ENCODE measurements around the gene LGALS1.

The LGALS1 gene

GRCh38 chr22:37657590-37658132 is 17.8 kb upstream of the LGALS1 start:
- peak overlapping the region; percentile 79 for H3K4me3 ChIP-seq (ENCODE audit: low read depth, low read length)
- peak overlapping the region; percentile 79 for H2AFZ ChIP-seq (ENCODE audit: low read length, unreplicated experiment)
- H3K79me2 ChIP-seq (ENCODE audit: control insufficient read depth, insufficient read depth, low read length, unreplicated experiment), result peaks cover 33% of the 10 kb centered on the region

GRCh38 chr22:37658133-37659065 is 17.0 kb upstream of the LGALS1 start, which contains the start of gene PDXP:
PDXP (plus strand) TSS chr22:37658723; CDS start chr22:37658783, 60 bp downstream.
- Histone ChIP-seq H3K79me2 (ENCODE audit: control insufficient read depth, insufficient read depth, low read length, unreplicated experiment) (peaks cover 33% of the 10 kb centered on the region), H3K27me3 (ENCODE audit: insufficient read depth, low read length) (no peaks in the 10 kb centered on the region), H3K36me3 (ENCODE audit: insufficient read depth, low read length) (no peaks in the 10 kb centered on the region), H3K4me1 (ENCODE audit: control insufficient read depth, insufficient read depth, low read length, unreplicated experiment) (peaks cover 20% of the 10 kb centered on the region), H2AFZ (ENCODE audit: low read length, unreplicated experiment) (peak within 1 kb of the TSS; percentile 79), H3K27ac (ENCODE audit: low read depth, low read length) (0 out of 2 replicates have a peak within 1 kb of the TSS, but pooled peaks have one; percentile 21), H3K4me3 (ENCODE audit: low read depth, low read length) (peak within 1 kb of the TSS; percentile 79)

More at GRCh38 chr22:37657590-37658132, 17.8 kb upstream of the LGALS1 start:
- Histone ChIP-seq H3K4me1 (ENCODE audit: control insufficient read depth, insufficient read depth, low read length, unreplicated experiment) (peaks cover 20% of the 10 kb centered on the region), H3K36me3 (ENCODE audit: insufficient read depth, low read length) (no peaks in the 10 kb centered on the region), H3K27ac (ENCODE audit: low read depth, low read length) (0 out of 2 replicates have a peak overlapping the region, but pooled peaks have one; percentile 21), H3K27me3 (ENCODE audit: insufficient read depth, low read length) (no peaks in the 10 kb centered on the region)

- H3K4me1 ChIP-seq (ENCODE audit: control insufficient read depth, insufficient read depth, low read length, unreplicated experiment), result peaks cover 20% of the 10 kb centered on the region
- H3K4me3 ChIP-seq (ENCODE audit: low read depth, low read length), result peak overlapping the region; percentile 79
- no peaks in the 10 kb centered on the region for H3K27me3 ChIP-seq (ENCODE audit: insufficient read depth, low read length)
- H3K36me3 ChIP-seq (ENCODE audit: insufficient read depth, low read length), result no peaks in the 10 kb centered on the region
- H3K27ac ChIP-seq (ENCODE audit: low read depth, low read length), result no peak overlapping the region
- H2AFZ ChIP-seq (ENCODE audit: low read length, unreplicated experiment), result no peak overlapping the region
- peaks cover 33% of the 10 kb centered on the region for H3K79me2 ChIP-seq (ENCODE audit: control insufficient read depth, insufficient read depth, low read length, unreplicated experiment)
Measured at GRCh38 chr22:37659066-37659896, 16.2 kb upstream of the LGALS1 start.

GRCh38 chr22:37659897-37660708 is 15.3 kb upstream of the LGALS1 start:
- no peaks in the 10 kb centered on the region for H3K36me3 ChIP-seq (ENCODE audit: insufficient read depth, low read length)
- peaks cover 20% of the 10 kb centered on the region for H3K4me1 ChIP-seq (ENCODE audit: control insufficient read depth, insufficient read depth, low read length, unreplicated experiment)
- no peak overlapping the region for H3K27ac ChIP-seq (ENCODE audit: low read depth, low read length)
- peaks cover 37% of the 10 kb centered on the region for H3K79me2 ChIP-seq (ENCODE audit: control insufficient read depth, insufficient read depth, low read length, unreplicated experiment)
- no peaks in the 10 kb centered on the region for H3K27me3 ChIP-seq (ENCODE audit: insufficient read depth, low read length)
- H2AFZ ChIP-seq (ENCODE audit: low read length, unreplicated experiment), result no peak overlapping the region
- peak overlapping the region; percentile 79 for H3K4me3 ChIP-seq (ENCODE audit: low read depth, low read length)

GRCh38 chr22:37660709-37661045 is 14.8 kb upstream of the LGALS1 start:
- Histone ChIP-seq H3K36me3 (ENCODE audit: insufficient read depth, low read length) (no peaks in the 10 kb centered on the region), H3K27ac (ENCODE audit: low read depth, low read length) (no peak overlapping the region), H3K79me2 (ENCODE audit: control insufficient read depth, insufficient read depth, low read length, unreplicated experiment) (peaks cover 37% of the 10 kb centered on the region), H3K27me3 (ENCODE audit: insufficient read depth, low read length) (no peaks in the 10 kb centered on the region), H3K4me3 (ENCODE audit: low read depth, low read length) (peak overlapping the region; percentile 79), H3K4me1 (ENCODE audit: control insufficient read depth, insufficient read depth, low read length, unreplicated experiment) (peaks cover 20% of the 10 kb centered on the region), H2AFZ (ENCODE audit: low read length, unreplicated experiment) (no peak overlapping the region)

GRCh38 chr22:37661160-37661924 is 14.1 kb upstream of the LGALS1 start:
- Histone ChIP-seq H3K4me3 (ENCODE audit: low read depth, low read length) (peak overlapping the region; percentile 79; the same call in 1 of the 2 replicates), H3K4me1 (ENCODE audit: control insufficient read depth, insufficient read depth, low read length, unreplicated experiment) (peaks cover 20% of the 10 kb centered on the region), H3K27me3 (ENCODE audit: insufficient read depth, low read length) (no peaks in the 10 kb centered on the region), H2AFZ (ENCODE audit: low read length, unreplicated experiment) (no peak overlapping the region), H3K36me3 (ENCODE audit: insufficient read depth, low read length) (no peaks in the 10 kb centered on the region), H3K27ac (ENCODE audit: low read depth, low read length) (no peak overlapping the region), H3K79me2 (ENCODE audit: control insufficient read depth, insufficient read depth, low read length, unreplicated experiment) (peaks cover 37% of the 10 kb centered on the region)

- Histone ChIP-seq H2AFZ (ENCODE audit: low read length, unreplicated experiment) (no peak overlapping the region), H3K27ac (ENCODE audit: low read depth, low read length) (no peak overlapping the region), H3K4me1 (ENCODE audit: control insufficient read depth, insufficient read depth, low read length, unreplicated experiment) (peaks cover 20% of the 10 kb centered on the region), H3K79me2 (ENCODE audit: control insufficient read depth, insufficient read depth, low read length, unreplicated experiment) (peaks cover 37% of the 10 kb centered on the region), H3K27me3 (ENCODE audit: insufficient read depth, low read length) (no peaks in the 10 kb centered on the region), H3K4me3 (ENCODE audit: low read depth, low read length) (no peak overlapping the region), H3K36me3 (ENCODE audit: insufficient read depth, low read length) (no peaks in the 10 kb centered on the region)
Measured at GRCh38 chr22:37662039-37662438, 13.4 kb upstream of the LGALS1 start.

- Histone ChIP-seq H3K27me3 (ENCODE audit: insufficient read depth, low read length) (no peaks in the 10 kb centered on the region), H3K4me3 (ENCODE audit: low read depth, low read length) (no peak overlapping the region), H2AFZ (ENCODE audit: low read length, unreplicated experiment) (no peak overlapping the region), H3K27ac (ENCODE audit: low read depth, low read length) (no peak overlapping the region), H3K36me3 (ENCODE audit: insufficient read depth, low read length) (no peaks in the 10 kb centered on the region), H3K79me2 (ENCODE audit: control insufficient read depth, insufficient read depth, low read length, unreplicated experiment) (peaks cover 37% of the 10 kb centered on the region), H3K4me1 (ENCODE audit: control insufficient read depth, insufficient read depth, low read length, unreplicated experiment) (peaks cover 15% of the 10 kb centered on the region)
Measured at GRCh38 chr22:37663521-37664140, 11.8 kb upstream of the LGALS1 start.
